H9 (cell line): ENCODE results near the gene KCNAB2. TPM values are rescaled to one million over a fixed set of nuclear protein-coding genes. Genes with fewer than 3 reads are reported as not detected.

Experiments
- DNase-seq: peaks from one replicate; pipeline ENCODE4 v3.0.0-alpha.2; 2017
- H2AFZ ChIP-seq: one replicate; pipeline ENCODE4 v1.6.1; 2013; ENCODE audit warnings: mild to moderate bottlenecking, low read length, control low read depth, moderate library complexity
- H2AK5ac ChIP-seq: 2 replicates; pipeline ENCODE4 v1.6.1; 2013; ENCODE audit warnings: low read length, control low read depth, mixed read lengths; ENCODE audit not compliant: insufficient read length
- H2BK120ac ChIP-seq: one replicate; pipeline ENCODE4 v1.6.1; 2013; ENCODE audit warnings: low read depth, mild to moderate bottlenecking, low read length, control low read depth, inconsistent platforms; ENCODE audit not compliant: poor library complexity, severe bottlenecking
- H2BK12ac ChIP-seq: 2 replicates; pipeline ENCODE4 v1.6.1; 2013; ENCODE audit warnings: low read length, control low read depth, mixed read lengths, low read depth; ENCODE audit not compliant: insufficient read length
- H2BK15ac ChIP-seq: 2 replicates; pipeline ENCODE4 v1.6.1; 2013; ENCODE audit warnings: low read depth, low read length, control low read depth
- H2BK20ac ChIP-seq: one replicate; pipeline ENCODE4 v1.6.1; 2013; ENCODE audit warnings: low read depth, mild to moderate bottlenecking, low read length, control low read depth, inconsistent platforms; ENCODE audit not compliant: poor library complexity, severe bottlenecking
- H2BK5ac ChIP-seq: 2 replicates; pipeline ENCODE4 v1.6.1; 2013; ENCODE audit warnings: low read length, control low read depth, mixed read lengths; ENCODE audit not compliant: insufficient read length
- H3K14ac ChIP-seq: 2 replicates; pipeline ENCODE4 v1.6.1; 2013; ENCODE audit warnings: low read length, control low read depth; ENCODE audit not compliant: insufficient read depth
- H3K18ac ChIP-seq: 2 replicates; pipeline ENCODE4 v1.6.1; 2013; ENCODE audit warnings: low read depth, mild to moderate bottlenecking, mixed read lengths, low read length, control low read depth; ENCODE audit not compliant: insufficient read length
- H3K23ac ChIP-seq: 2 replicates; pipeline ENCODE4 v1.6.1; 2013; ENCODE audit warnings: low read length, control low read depth, mixed read lengths, low read depth; ENCODE audit not compliant: insufficient read length
- H3K23me2 ChIP-seq: 2 replicates; pipeline ENCODE4 v1.6.1; 2013; ENCODE audit warnings: low read depth, mild to moderate bottlenecking, mixed read lengths, low read length, control low read depth; ENCODE audit not compliant: insufficient read length, poor library complexity, severe bottlenecking
- H3K27ac ChIP-seq: 2 replicates; pipeline ENCODE4 v1.5.1; 2013; ENCODE audit warnings: low read length, control low read depth, mixed read lengths, low read depth; ENCODE audit not compliant: insufficient read length
- H3K27me3 ChIP-seq: 2 replicates; pipeline ENCODE4 v1.6.1; 2013; ENCODE audit warnings: low read length, control low read depth, inconsistent platforms; ENCODE audit not compliant: insufficient read depth
- H3K4ac ChIP-seq: 2 replicates; pipeline ENCODE4 v1.6.1; 2013; ENCODE audit warnings: low read depth, mild to moderate bottlenecking, control low read depth, inconsistent platforms, low read length, moderate library complexity
- H3K4me1 ChIP-seq: 2 replicates; pipeline ENCODE4 v1.6.1; 2013; ENCODE audit warnings: low read length, control low read depth, inconsistent platforms; ENCODE audit not compliant: insufficient read depth
- H3K4me2 ChIP-seq: 2 replicates; pipeline ENCODE4 v1.6.1; 2013; ENCODE audit warnings: low read length, control low read depth, mixed read lengths; ENCODE audit not compliant: insufficient read length, insufficient read depth
- H3K56ac ChIP-seq: 2 replicates; pipeline ENCODE4 v1.6.1; 2013; ENCODE audit warnings: low read depth, mild to moderate bottlenecking, mixed read lengths, low read length, control low read depth; ENCODE audit not compliant: insufficient read length
- H3K79me1 ChIP-seq: 2 replicates; pipeline ENCODE4 v1.6.1; 2013; ENCODE audit warnings: low read depth, mild to moderate bottlenecking, moderate library complexity, low read length, control low read depth, inconsistent platforms; ENCODE audit not compliant: insufficient read depth, poor library complexity, severe bottlenecking
- H3K79me2 ChIP-seq: 2 replicates; pipeline ENCODE4 v1.6.1; 2013; ENCODE audit warnings: low read length, control low read depth, inconsistent platforms; ENCODE audit not compliant: insufficient read depth
- H3K9ac ChIP-seq: 2 replicates; pipeline ENCODE4 v1.6.1; 2013; ENCODE audit warnings: low read length, control low read depth, mixed read lengths; ENCODE audit not compliant: insufficient read length; ENCODE audit errors: extremely low read depth
- H3K9me3 ChIP-seq: one replicate; pipeline ENCODE4 v1.6.1; 2013; ENCODE audit warnings: low read depth, low read length, inconsistent platforms; ENCODE audit not compliant: control insufficient read depth
- H3T11ph ChIP-seq: one replicate; pipeline ENCODE4 v1.6.1; 2013; ENCODE audit warnings: mild to moderate bottlenecking, low read length, control low read depth, inconsistent platforms
- H4K20me1 ChIP-seq: one replicate; pipeline ENCODE4 v1.6.1; 2013; ENCODE audit not compliant: control insufficient read depth, insufficient read length, insufficient read depth
- H4K5ac ChIP-seq: 2 replicates; pipeline ENCODE4 v1.6.1; 2013; ENCODE audit warnings: low read depth, mild to moderate bottlenecking, mixed read lengths, low read length, control low read depth; ENCODE audit not compliant: insufficient read length
- H4K8ac ChIP-seq: replicated peaks from 2 replicates; pipeline ENCODE4 v1.6.1; 2013; ENCODE audit warnings: low read length, control low read depth, mixed read lengths, low read depth; ENCODE audit not compliant: insufficient read length
- H4K91ac ChIP-seq: 2 replicates; pipeline ENCODE4 v1.6.1; 2013; ENCODE audit warnings: low read depth, mild to moderate bottlenecking, moderate library complexity, mixed read lengths, low read length, control low read depth; ENCODE audit not compliant: insufficient read length
- H3K27ac Mint-ChIP-seq, 3 experiments: 2 replicates in 2 of 3; 3 replicates in 1 of 3; pipeline ENCODE4 v1.8.0; 2020 to 2021; ENCODE audit warnings: mixed read lengths in 3 of 3, mild to moderate bottlenecking in 1 of 3, moderate library complexity in 1 of 3
- H3K27me3 Mint-ChIP-seq: 2 replicates; pipeline ENCODE4 v1.8.0; 2021; ENCODE audit warnings: low read depth, mild to moderate bottlenecking, moderate library complexity, mixed read lengths
- H3K36me3 Mint-ChIP-seq, 3 experiments: 2 replicates in 2 of 3; 3 replicates in 1 of 3; pipeline ENCODE4 v1.8.0; 2020 to 2021; ENCODE audit warnings: low read depth in 3 of 3, mixed read lengths in 3 of 3; ENCODE audit not compliant: insufficient read depth in 1 of 3
- H3K4me1 Mint-ChIP-seq, 2 experiments: 2 replicates each; pipeline ENCODE4 v1.8.0; 2020; ENCODE audit warnings: mixed read lengths in 2 of 2
- H3K4me3 Mint-ChIP-seq, 2 experiments: 2 replicates in 1 of 2; 3 replicates in 1 of 2; pipeline ENCODE4 v1.8.0; 2020 to 2021; ENCODE audit warnings: mild to moderate bottlenecking in 2 of 2, mixed read lengths in 2 of 2, moderate library complexity in 1 of 2
- H3K9me3 Mint-ChIP-seq, 2 experiments: 2 replicates in 1 of 2; 3 replicates in 1 of 2; pipeline ENCODE4 v1.8.0; 2020; ENCODE audit warnings: mild to moderate bottlenecking in 2 of 2, mixed read lengths in 2 of 2, moderate library complexity in 1 of 2
- CTCF ChIP-seq: fragments of 200-600 bp; sonication (generic); conservative IDR thresholded peaks from 3 replicates; pipeline ENCODE4 v1.8.0; 2021; ENCODE audit warnings: antibody characterized with exemption, mild to moderate bottlenecking
- WGBS: extraction: QIAGEN DNeasy Blood & Tissue Kit; methylation state at CpG from one replicate; pipeline ENCODE4 v1.1.7; 2013; ENCODE audit warnings: missing lambda C conversion rate, low lambda C conversion rate, mixed read lengths; ENCODE audit not compliant: insufficient read length; ENCODE audit errors: extremely low coverage; 5-methylcytosine and 5-hydroxymethylcytosine counted together
- total RNA-seq: library from RNA; stranded (reverse); gene quantifications from 2 replicates; pipeline ENCODE4 v1.2.1, GENCODE V29; 2021

KCNAB2 gene
- total RNA-seq, 1 experiment from 2014 or later, result 8.3 TPM

DNA sequence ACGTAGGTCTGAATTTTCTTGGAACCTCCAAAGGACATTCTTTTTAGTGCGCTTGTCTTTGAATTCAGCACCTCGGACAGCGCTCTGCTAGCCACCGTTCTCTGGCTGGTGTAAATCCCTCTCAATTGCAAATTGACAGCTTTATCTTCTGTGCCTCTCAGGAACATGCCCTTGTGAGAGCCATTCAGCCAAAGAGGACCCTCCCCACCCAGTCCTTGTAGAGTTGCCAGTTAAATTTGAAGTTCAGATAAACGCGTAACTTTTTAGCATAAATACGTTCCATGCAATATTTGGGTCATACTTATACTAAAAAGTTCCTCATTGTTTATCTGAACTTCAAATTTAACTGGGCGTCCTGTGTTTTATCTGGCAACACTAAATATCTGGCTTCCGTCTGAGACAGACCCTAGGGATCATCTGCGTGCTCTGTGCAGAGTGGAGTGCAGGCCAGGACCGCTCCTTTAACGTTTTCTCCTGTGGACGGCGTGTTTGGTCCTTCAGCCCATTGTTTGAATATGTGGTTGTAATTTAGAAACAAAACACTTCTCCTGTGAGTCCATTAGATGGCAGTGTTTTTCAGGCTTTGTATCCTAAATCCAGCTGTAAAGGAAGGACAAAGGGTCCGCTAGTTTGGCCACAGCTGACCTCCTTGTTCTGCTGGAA lies 7.0 kb downstream of the KCNAB2 start:
- Mint-ChIP-seq H3K27ac (peak overlapping the region in 2 of 3 experiments; percentile 63 to 91; a peak in 3 of 7 replicates), H3K4me1 (peaks cover 15 to 25% of the 10 kb centered on the region in 2 experiments), H3K27me3 (peaks cover 23% of the 10 kb centered on the region), H3K4me3 (peak overlapping the region; percentile 37 to 46; a peak in 4 of 5 replicates), H3K9me3 (no peaks in the 10 kb centered on the region; a peak in 2 of 5 replicates), H3K36me3 (no peaks in the 10 kb centered on the region; a peak in 1 of 7 replicates)
- no peaks in the 10 kb centered on the region for H3K79me1 ChIP-seq
- peak; percentile 81 for TF ChIP-seq CTCF
- no peak overlapping the region for H2BK20ac ChIP-seq
- no peak overlapping the region for H2AK5ac ChIP-seq
- peak overlapping the region; percentile 49 for H3K4me2 ChIP-seq
- no peak overlapping the region for H3K23ac ChIP-seq
- 0 out of 2 replicates have a peak, but pooled peaks cover 2% of the 10 kb centered on the region for H3K4me1 ChIP-seq
- no peak overlapping the region for H2BK15ac ChIP-seq
- H3K9me3 ChIP-seq, result no peaks in the 10 kb centered on the region
- no peak overlapping the region for H3K27ac ChIP-seq
- H2AFZ ChIP-seq, result no peak overlapping the region
- H3K56ac ChIP-seq, result no peak overlapping the region
- H3K4ac ChIP-seq, result no peak overlapping the region
- H2BK12ac ChIP-seq, result no peak overlapping the region
- H2BK120ac ChIP-seq, result no peak overlapping the region
- H4K8ac ChIP-seq, result no peak overlapping the region
- H3K9ac ChIP-seq, result no peak overlapping the region
- no peak overlapping the region for H3T11ph ChIP-seq
- no CpG with 5 or more reads among the region's 16 CpGs for WGBS
- H4K5ac ChIP-seq, result no peak overlapping the region
- no peak overlapping the region for H3K18ac ChIP-seq
- no peak overlapping the region for H3K14ac ChIP-seq
- no peaks in the 10 kb centered on the region for H3K79me2 ChIP-seq
- H3K23me2 ChIP-seq, result peaks cover 3% of the 10 kb centered on the region
- no peak overlapping the region for H4K91ac ChIP-seq
- H2BK5ac ChIP-seq, result no peak overlapping the region
- H4K20me1 ChIP-seq, result no peaks in the 10 kb centered on the region
- DNase-seq, result peak; percentile 71
- no peaks in the 10 kb centered on the region for H3K27me3 ChIP-seq
